ENCODE measurements around the gene PRAMEF12.

- TF ChIP-seq EZH2phosphoT487 (conservative IDR thresholded peaks at IDR 0.05; ENCODE audit: low read length) (no peak), CTCF (IDR thresholded peaks at IDR 0.05; ENCODE audit: insufficient read depth, low read length, poor library complexity, severe bottlenecking) (no peak)
Observed at GRCh38 chr1:12734651-12735050, 38.9 kb upstream of the PRAMEF12 start.

All from SU-DHL-6 (cell line).